ENCODE results near the gene DKC1. TPM values are rescaled to one million over a fixed set of nuclear protein-coding genes. Genes with fewer than 3 reads are reported as not detected.

Gene DKC1
- total RNA-seq, 1 experiment from 2014 or later: 115 TPM

GRCh38 chrX:154750301-154751202 is 12.1 kb upstream of the DKC1 start, which contains the start of gene GAB3:
Gene GAB3 (minus strand): TSS chrX:154751077. CDS start chrX:154751025, 52 bp downstream.
- CTCF ChIA-PET: no interaction called here
- no peak within 1 kb of the TSS for H3K9ac ChIP-seq (ENCODE audit: low read length)

GRCh38 chrX:154751203-154751668 is 11.4 kb upstream of the DKC1 start:
- no peaks in the 10 kb centered on the region for H3F3A ChIP-seq (ENCODE audit: low read length, unreplicated experiment)
- no peak overlapping the region for H3K27ac ChIP-seq (ENCODE audit: low read length)
- H3K4me2 ChIP-seq (ENCODE audit: low read length): no peak overlapping the region
- H4K20me1 ChIP-seq (ENCODE audit: low read length): no peaks in the 10 kb centered on the region
- no peak overlapping the region for H2AFZ ChIP-seq (ENCODE audit: low read length)
- no peaks in the 10 kb centered on the region for H3K9me2 ChIP-seq (replicated peaks; ENCODE audit: low read length)
- H3K79me2 ChIP-seq (ENCODE audit: low read length): no peaks in the 10 kb centered on the region
- no peaks in the 10 kb centered on the region for H3K9me3 ChIP-seq (ENCODE audit: low read length)
- ChIA-PET CTCF (no interaction called here), POLR2A (ENCODE audit: unreplicated experiment) (no interaction called here)
- peaks cover 7% of the 10 kb centered on the region; the same call in 1 of the 2 replicates for H3K4me1 ChIP-seq (ENCODE audit: insufficient read depth, low read length)
- intact Hi-C loops (cut with micrococcal nuclease): no loop called here
- H3K4me3 ChIP-seq (ENCODE audit: low read length): no peak overlapping the region
- no peak for DNase-seq
- no peaks in the 10 kb centered on the region for H3K36me3 ChIP-seq (ENCODE audit: low read depth, low read length)
- TF ChIP-seq EZH2phosphoT487 (IDR thresholded peaks at IDR 0.05; ENCODE audit: borderline replicate concordance, low read length): no peak
- ATAC-seq: no peak
- peaks cover 30% of the 10 kb centered on the region for H3K27me3 ChIP-seq (ENCODE audit: low read length)
- no peak overlapping the region for H3K9ac ChIP-seq (ENCODE audit: low read length)
- BruUV-seq (replicated peaks): no TSS peak

More at GRCh38 chrX:154750301-154751202, 12.1 kb upstream of the DKC1 start, which contains the start of gene GAB3:
- H3K27ac ChIP-seq (ENCODE audit: low read length): no peak within 1 kb of the TSS
- no peaks in the 10 kb centered on the region for H3K9me2 ChIP-seq (replicated peaks; ENCODE audit: low read length)
- H4K20me1 ChIP-seq (ENCODE audit: low read length): no peaks in the 10 kb centered on the region
- no peaks in the 10 kb centered on the region for H3F3A ChIP-seq (ENCODE audit: low read length, unreplicated experiment)
- no TSS peak for BruUV-seq (replicated peaks)
- peak; percentile 28 for DNase-seq
- peak within 1 kb of the TSS; percentile 68 for H3K4me3 ChIP-seq (ENCODE audit: low read length)
- peak within 1 kb of the TSS; percentile 89 for H2AFZ ChIP-seq (ENCODE audit: low read length)
- TF ChIP-seq EZH2phosphoT487 (IDR thresholded peaks at IDR 0.05; ENCODE audit: borderline replicate concordance, low read length) (no peak), EZH2 (IDR thresholded peaks at IDR 0.05; ENCODE audit: low read length, unreplicated experiment) (no peak), CTCF (conservative IDR thresholded peaks at IDR 0.05; ENCODE audit: low read depth, low read length) (no peak)
- POLR2A ChIA-PET (ENCODE audit: unreplicated experiment): interaction anchor here (0.5 kb wide), 1 partner anchor 26 kb away, joined by 5 read pairs; no protein-coding TSS in a partner anchor
- H3K9me3 ChIP-seq (ENCODE audit: low read length): no peaks in the 10 kb centered on the region
- peak; percentile 68 for ATAC-seq
- intact Hi-C loops (cut with micrococcal nuclease): no loop called here
- H3K4me2 ChIP-seq (ENCODE audit: low read length): peak within 1 kb of the TSS; percentile 91
- peaks cover 7% of the 10 kb centered on the region; the same call in 1 of the 2 replicates for H3K4me1 ChIP-seq (ENCODE audit: insufficient read depth, low read length)
- H3K36me3 ChIP-seq (ENCODE audit: low read depth, low read length): no peaks in the 10 kb centered on the region
- H3K79me2 ChIP-seq (ENCODE audit: low read length): no peaks in the 10 kb centered on the region
- H3K27me3 ChIP-seq (ENCODE audit: low read length): peaks cover 30% of the 10 kb centered on the region

- H3K36me3 ChIP-seq (ENCODE audit: low read depth, low read length): no peaks in the 10 kb centered on the region
- intact Hi-C loops (cut with micrococcal nuclease): no loop called here
- BruUV-seq (replicated peaks): no TSS peak
- no peaks in the 10 kb centered on the region for H3K9me3 ChIP-seq (ENCODE audit: low read length)
- no peak overlapping the region for H3K9ac ChIP-seq (ENCODE audit: low read length)
- no peak for ATAC-seq
- H2AFZ ChIP-seq (ENCODE audit: low read length): no peak overlapping the region
- peaks cover 30% of the 10 kb centered on the region for H3K27me3 ChIP-seq (ENCODE audit: low read length)
- no peaks in the 10 kb centered on the region for H3K79me2 ChIP-seq (ENCODE audit: low read length)
- ChIA-PET CTCF (no interaction called here), POLR2A (ENCODE audit: unreplicated experiment) (no interaction called here)
- peaks cover 7% of the 10 kb centered on the region; the same call in 1 of the 2 replicates for H3K4me1 ChIP-seq (ENCODE audit: insufficient read depth, low read length)
- H3F3A ChIP-seq (ENCODE audit: low read length, unreplicated experiment): no peaks in the 10 kb centered on the region
- no peak overlapping the region for H3K4me3 ChIP-seq (ENCODE audit: low read length)
- TF ChIP-seq EZH2phosphoT487 (IDR thresholded peaks at IDR 0.05; ENCODE audit: borderline replicate concordance, low read length) (no peak), CTCF (conservative IDR thresholded peaks at IDR 0.05; ENCODE audit: low read depth, low read length) (no peak), EZH2 (IDR thresholded peaks at IDR 0.05; ENCODE audit: low read length, unreplicated experiment) (no peak)
- H4K20me1 ChIP-seq (ENCODE audit: low read length): no peaks in the 10 kb centered on the region
- H3K4me2 ChIP-seq (ENCODE audit: low read length): no peak overlapping the region
- no peak for DNase-seq
- H3K9me2 ChIP-seq (replicated peaks; ENCODE audit: low read length): no peaks in the 10 kb centered on the region
- no peak overlapping the region for H3K27ac ChIP-seq (ENCODE audit: low read length)
Observed at GRCh38 chrX:154751669-154752271, 10.9 kb upstream of the DKC1 start.
